NOMO-1 (cell line): ENCODE results near the gene CDIP1.

Experiments
- DNase-seq, 2 experiments: peaks; one replicate each; lab custom pipeline; 2025; ENCODE audit not compliant: unreplicated experiment in 2 of 2; lab: John Stamatoyannopoulos, UW

CDIP1 gene

GRCh38 chr16:4539716-4540284, 1.2 kb upstream of the CDIP1 start:
- no peak for DNase-seq

DNA sequence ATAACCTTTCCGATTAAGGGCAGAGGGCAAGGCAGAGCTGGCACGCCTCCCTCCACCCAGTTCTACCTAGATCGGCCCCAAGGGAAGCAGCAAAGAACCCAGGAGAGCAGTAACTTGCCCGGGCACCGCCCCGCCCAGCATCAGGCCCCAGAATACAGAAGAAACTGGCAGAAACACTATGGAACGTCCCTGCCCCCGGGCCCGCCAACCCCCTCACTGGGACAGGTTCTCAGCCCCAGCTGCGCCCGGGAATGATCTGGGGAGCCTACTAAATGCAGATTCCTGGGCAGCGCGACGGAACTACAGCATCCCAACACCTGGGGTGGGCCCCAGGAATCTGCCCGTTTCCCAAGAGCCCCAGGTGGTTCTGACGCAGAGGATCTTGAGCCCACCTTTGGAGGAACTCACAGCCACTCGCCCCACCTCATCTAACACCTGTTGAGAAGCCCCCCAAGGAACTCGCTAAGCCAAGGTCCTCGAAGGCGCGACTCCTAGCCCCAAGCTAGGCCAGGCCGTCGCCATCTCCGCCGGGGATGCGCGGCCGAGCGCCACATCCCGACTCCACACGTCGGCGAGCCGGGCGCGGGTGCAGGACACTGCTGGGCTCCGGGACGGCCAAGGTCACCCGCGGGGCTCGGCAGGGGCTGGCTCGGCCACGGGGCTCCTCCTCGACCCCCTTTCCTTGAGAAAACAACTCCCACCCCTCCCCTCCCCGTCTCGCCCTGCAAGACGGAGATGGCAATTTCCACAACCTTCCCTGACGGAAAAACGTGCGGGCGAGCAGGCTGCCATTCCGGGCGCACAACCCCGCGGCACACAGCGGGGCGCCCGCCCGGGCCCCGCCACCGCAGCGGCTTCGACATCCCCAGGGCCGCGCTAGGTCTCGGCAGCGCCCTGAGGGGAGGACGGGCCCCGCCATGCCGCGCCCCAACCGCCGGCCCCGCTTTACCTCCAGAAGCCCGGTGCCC, 913 bp downstream of the CDIP1 start:
- peak in 1 of 2 experiments; percentile 21 for DNase-seq

GRCh38 chr16:4536391-4537106, 2.0 kb downstream of the CDIP1 start:
- no peak for DNase-seq

- DNase-seq: no peak
Measured at GRCh38 chr16:4535627-4536108, 2.9 kb downstream of the CDIP1 start.

GRCh38 chr16:4534151-4534790, 4.3 kb downstream of the CDIP1 start:
- no peak for DNase-seq

GRCh38 chr16:4533490-4533889, 5.1 kb downstream of the CDIP1 start:
- no peak for DNase-seq

DNA sequence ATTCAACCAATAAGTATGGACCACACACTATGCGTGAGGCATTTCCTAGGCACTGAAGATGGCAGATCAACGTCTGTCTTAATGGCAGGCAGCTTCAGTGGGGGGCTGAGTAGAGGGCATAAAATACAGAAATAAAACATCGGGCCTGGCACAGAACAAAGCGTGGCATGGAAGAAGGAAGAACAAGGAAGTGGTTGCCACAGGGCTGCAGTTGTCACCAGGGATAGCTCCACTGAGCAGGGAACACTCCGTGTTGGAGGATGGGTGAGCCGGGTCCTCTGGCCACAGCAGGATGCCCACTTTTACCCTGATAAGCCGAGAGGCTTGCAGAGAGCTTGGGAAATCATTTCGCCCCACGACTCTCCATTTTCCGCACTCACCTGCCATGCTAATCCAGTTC, 6.3 kb downstream of the CDIP1 start:
- DNase-seq: no peak

- DNase-seq: no peak
Measured at GRCh38 chr16:4531811-4532210, 6.8 kb downstream of the CDIP1 start.

GRCh38 chr16:4529085-4530060, 9.2 kb downstream of the CDIP1 start:
- DNase-seq: no peak

DNA sequence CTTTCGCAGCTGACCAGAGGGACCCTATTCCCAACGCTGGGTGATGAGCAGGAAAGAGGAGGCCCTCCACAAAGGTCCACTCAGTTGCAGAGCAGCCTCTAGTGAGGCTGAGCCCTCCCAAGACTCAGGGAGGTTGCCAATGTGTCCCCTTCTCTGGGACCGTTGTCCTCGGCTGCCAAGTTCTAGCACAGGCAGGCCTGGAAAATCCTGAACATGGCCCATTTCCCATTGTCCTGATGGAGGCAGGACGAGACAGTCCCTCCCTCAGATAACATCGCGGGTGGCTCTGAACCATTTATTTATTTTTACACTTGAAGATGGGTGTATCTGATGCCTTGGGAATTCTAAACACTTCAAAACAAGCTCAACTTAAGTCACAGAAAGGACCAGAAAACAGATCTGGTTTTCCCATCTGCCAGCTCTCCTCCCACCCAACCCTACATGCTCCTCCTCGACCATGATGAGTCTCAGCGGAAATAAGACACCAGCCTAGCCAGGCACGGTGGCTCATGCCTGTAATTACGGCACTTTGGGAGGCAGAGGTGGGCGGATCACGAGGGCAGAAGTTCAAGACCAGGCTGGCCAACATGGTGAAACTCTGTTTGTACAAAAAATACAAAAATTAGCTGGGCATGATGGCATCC, 12.8 kb downstream of the CDIP1 start:
- no peak for DNase-seq

GRCh38 chr16:4525069-4525468, 13.5 kb downstream of the CDIP1 start:
- DNase-seq: no peak

GRCh38 chr16:4524571-4524970, 14.0 kb downstream of the CDIP1 start:
- no peak for DNase-seq

DNA sequence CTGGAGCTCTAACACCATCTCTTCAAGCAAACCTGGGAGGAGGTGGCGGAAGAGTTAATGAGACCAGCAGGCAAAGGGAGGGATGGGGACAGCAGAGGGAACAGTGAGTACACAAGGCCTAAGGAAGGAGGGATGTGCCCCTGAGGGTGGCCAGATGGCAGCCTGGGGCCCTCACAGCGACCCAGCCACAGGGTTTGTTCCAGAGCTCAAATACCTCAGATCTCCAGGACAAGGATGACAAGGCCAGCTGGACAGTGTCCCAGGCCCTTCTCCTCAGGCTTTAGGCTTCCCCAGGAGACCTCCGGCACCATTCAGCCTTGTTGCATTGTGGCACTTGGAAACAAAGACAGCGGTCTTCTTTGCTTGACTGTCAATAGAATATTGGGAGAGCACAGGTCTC, 14.9 kb downstream of the CDIP1 start:
- no peak for DNase-seq

DNA sequence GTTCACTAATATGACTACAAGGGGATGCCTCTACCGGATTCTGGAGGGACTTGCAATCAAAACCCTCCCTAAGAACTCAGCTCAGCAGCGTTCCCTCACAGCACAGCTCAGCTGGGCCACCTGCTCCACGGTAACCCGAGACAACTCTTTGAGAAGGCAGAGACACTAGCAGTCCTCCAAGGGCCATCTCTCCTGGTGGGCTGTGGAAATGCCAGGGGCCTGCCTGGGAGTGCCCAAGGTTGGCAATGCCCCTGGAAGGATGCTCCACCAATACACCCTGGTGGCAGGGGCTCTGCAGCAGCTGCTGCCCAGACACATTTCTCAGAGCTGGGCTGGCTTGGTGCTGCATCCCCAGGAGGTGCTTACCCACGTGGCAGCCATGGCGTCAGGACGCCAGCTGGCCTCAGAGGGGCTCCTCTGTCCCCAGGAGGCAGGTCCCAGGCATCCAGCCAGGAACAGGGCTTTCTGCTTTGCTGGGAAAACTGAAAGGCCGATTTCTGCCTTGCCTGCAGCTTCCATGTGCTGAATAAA, 16.5 kb downstream of the CDIP1 start:
- no peak for DNase-seq

DNA sequence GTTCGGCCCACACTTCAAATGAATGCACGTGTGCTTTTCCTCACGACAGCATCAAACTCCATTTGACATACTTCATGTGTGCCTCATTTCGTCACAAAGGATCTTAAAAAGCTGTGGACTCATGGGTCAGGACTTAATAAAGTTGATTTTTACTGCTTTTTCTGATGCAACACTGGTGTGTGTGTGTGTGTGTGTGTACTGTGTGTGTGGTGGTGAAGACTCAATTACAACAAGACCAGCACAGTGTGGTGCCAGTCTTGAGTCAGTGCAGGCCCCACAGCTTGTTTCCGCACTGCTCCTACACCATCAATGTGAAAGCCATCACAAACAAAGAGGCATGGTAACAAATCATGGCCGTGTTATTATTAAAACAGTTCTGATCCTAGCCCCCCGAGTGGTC, 17.7 kb downstream of the CDIP1 start:
- DNase-seq: no peak

DNA sequence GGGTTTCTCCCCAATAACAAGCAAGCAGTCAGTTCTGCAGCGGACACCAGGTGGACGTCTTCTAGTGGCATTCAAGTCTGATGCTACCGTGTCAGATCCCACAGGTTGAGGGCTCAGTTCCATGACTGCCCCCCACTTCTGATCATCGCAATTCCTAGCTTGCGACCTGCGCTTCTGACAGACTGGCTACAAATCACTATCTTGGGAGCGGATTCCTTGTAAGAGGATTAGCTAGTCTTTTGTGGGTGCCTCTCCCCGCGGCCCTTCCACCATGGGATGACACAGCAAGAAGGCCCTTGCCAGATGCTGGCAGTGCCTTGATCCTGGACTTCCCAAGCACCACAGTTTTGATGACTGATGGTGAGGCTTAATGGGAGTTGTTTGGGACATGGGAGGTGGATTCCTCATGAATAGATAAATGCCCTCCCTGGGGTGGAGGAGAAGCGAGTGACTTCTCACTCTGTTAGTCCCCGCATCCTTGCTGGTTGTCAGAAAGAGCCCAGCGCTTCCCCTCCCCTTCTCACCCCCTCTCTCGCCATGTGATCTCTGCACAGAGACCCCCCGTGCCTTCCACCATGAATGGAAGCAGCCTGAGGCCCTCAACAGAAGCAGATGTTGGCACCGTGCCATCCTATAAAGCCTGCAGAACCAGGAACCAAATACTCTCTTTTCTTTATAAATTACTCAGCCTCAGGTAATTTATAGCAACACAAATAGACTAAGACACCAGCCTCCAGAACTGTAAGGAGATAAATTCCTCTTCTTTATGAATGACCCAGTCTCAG, 19.1 kb downstream of the CDIP1 start:
- no peak for DNase-seq

GRCh38 chr16:4517812-4518680, 20.5 kb downstream of the CDIP1 start:
- no peak for DNase-seq
